Amygdala (tissue), 56 donors: ENCODE data around the gene C2orf92.

Source experiments
- DNase-seq, 56 donors: peaks; one replicate each; lab custom pipeline; 2025; lab: John Stamatoyannopoulos, UW

The C2orf92 gene

GRCh38 chr2:97739020-97739892 is 69.7 kb downstream of the C2orf92 start:
- DNase-seq, result no peak

GRCh38 chr2:97739893-97740245 is 70.4 kb downstream of the C2orf92 start:
- no peak for DNase-seq

- peak in 4 of 56 donors; percentile 4 to 31 (median 12) for DNase-seq
Measured at GRCh38 chr2:97740590-97741182, 71.2 kb downstream of the C2orf92 start.

GRCh38 chr2:97741251-97741650 is 71.7 kb downstream of the C2orf92 start:
- DNase-seq, result no peak

GRCh38 chr2:97741686-97742085 is 72.2 kb downstream of the C2orf92 start:
- no peak for DNase-seq

- no peak for DNase-seq
Measured at GRCh38 chr2:97742381-97742847, 72.9 kb downstream of the C2orf92 start.

GRCh38 chr2:97743913-97744312 is 74.4 kb downstream of the C2orf92 start:
- DNase-seq, result no peak

GRCh38 chr2:97745474-97746174 is 76.1 kb downstream of the C2orf92 start:
- DNase-seq, result no peak

GRCh38 chr2:97747285-97747684 is 77.8 kb downstream of the C2orf92 start:
- DNase-seq, result no peak

- DNase-seq, result no peak
Measured at GRCh38 chr2:97747716-97748115, 78.2 kb downstream of the C2orf92 start.

- DNase-seq, result no peak
Measured at GRCh38 chr2:97749581-97749980, 80.1 kb downstream of the C2orf92 start.

GRCh38 chr2:97750017-97750416 is 80.5 kb downstream of the C2orf92 start:
- DNase-seq, result no peak

GRCh38 chr2:97751752-97752151 is 82.2 kb downstream of the C2orf92 start:
- no peak for DNase-seq
